HG03039 (cell line): ENCODE data around the gene FAM216A.

Experiments
- ATAC-seq: cut with Tn5 transposase; IDR thresholded peaks from one replicate; pipeline ENCODE4 v1.9.1; 2021; ENCODE audit warnings: mild to moderate bottlenecking, moderate library complexity; ENCODE audit not compliant: unreplicated experiment

The FAM216A gene

GRCh38 chr12:110537605-110538409 lies 69.2 kb downstream of the FAM216A start:
- no peak for ATAC-seq

GRCh38 chr12:110538869-110539622 lies 70.4 kb downstream of the FAM216A start:
- ATAC-seq, result no peak
